Adrenal gland (tissue), 12 donors: ENCODE data around the gene RIPPLY3. TPM values are rescaled to one million over a fixed set of nuclear protein-coding genes. Genes with fewer than 3 reads are reported as not detected.
"Not testable (repeated sequence)": the region's sequence is repeated elsewhere in the genome, so short reads cannot be mapped to it uniquely, and the experiment has no call there.

ENCODE experiments used
- DNase-seq, 7 donors: peaks; one replicate each; pipeline ENCODE4 v3.0.0-alpha.2; 2019 to 2020
- H3K27ac ChIP-seq, 5 donors: fragments of 200-600 bp; sonication (generic) in 4 of 5; 1 replicate in 3 of 5; 2 replicates in 2 of 5; pipeline versions ENCODE4 v1.5.1 to v1.8.0; 2016 to 2020; ENCODE audit warnings: mild to moderate bottlenecking in 1 of 5
- H3K27me3 ChIP-seq: fragments of 200-600 bp; 2 replicates; pipeline ENCODE4 v1.8.0; 2021
- H3K36me3 ChIP-seq, 2 donors: fragments of 200-600 bp; replicated peaks in 1 of 2; 1 replicate in 1 of 2; 2 replicates in 1 of 2; pipeline versions ENCODE4 v1.5.1 to v1.8.0; 2018 to 2022
- H3K4me1 ChIP-seq, 2 donors: fragments of 200-600 bp; replicated peaks in 1 of 2; 1 replicate in 1 of 2; 2 replicates in 1 of 2; pipeline versions ENCODE4 v1.5.1 to v1.8.0; 2018 to 2021
- H3K4me3 ChIP-seq, 4 donors: fragments of 200-600 bp; sonication (generic) in 3 of 4; one replicate each; pipeline ENCODE4 v1.5.1; 2016 to 2018
- H3K9me3 ChIP-seq, 3 donors: fragments of 200-600 bp; sonication (generic) in 1 of 3; replicated peaks in 1 of 3; 1 replicate in 2 of 3; 2 replicates in 1 of 3; pipeline versions ENCODE4 v1.5.1 to v1.8.0; 2016 to 2021
- CTCF ChIP-seq, 6 experiments: fragments of 450-650 bp in 4 of 6; fragments of 200-600 bp in 2 of 6; sonication (generic) in 1 of 6; IDR thresholded peaks; 1 replicate in 5 of 6; 2 replicates in 1 of 6; pipeline versions ENCODE4 v1.5.1 to v1.8.0; 2016 to 2021; ENCODE audit warnings: antibody characterized with exemption in 6 of 6, mild to moderate bottlenecking in 2 of 6, moderate library complexity in 1 of 6
- POLR2A ChIP-seq, 2 donors: fragments of 450-650 bp; IDR thresholded peaks; one replicate each; pipeline ENCODE4 v1.6.1; 2017; ENCODE audit warnings: antibody characterized with exemption in 2 of 2, mild to moderate bottlenecking in 2 of 2, moderate library complexity in 1 of 2
- WGBS, 4 donors: extraction: QIAGEN DNeasy Blood & Tissue Kit in 2 of 4; methylation state at CpG; one replicate each; pipeline versions ENCODE4 v1.1.5 to v1.1.7; 2013 to 2017; 5-methylcytosine and 5-hydroxymethylcytosine counted together
- intact Hi-C, 2 donors: fragments of 100-400 bp; cut with DNase I; formaldehyde crosslinking; loops; one replicate each; pipeline versions ENCODE4 v1.14.1 to v1.15.0; 2022 to 2023
- polyA plus RNA-seq, 3 donors: library from polyadenylated mRNA; stranded (reverse); fragments of 200-250 nt in 2 of 3; fragments of 350-450 nt in 1 of 3; fragmentation: Illumina TruSeq in 1 of 3; extraction: RNeasy Lipid Tissue Mini Kit (QIAGEN cat#74804) in 1 of 3; gene quantifications; one replicate each; pipeline ENCODE4 v1.2.3, GENCODE V29; 2013 to 2014
- total RNA-seq, 9 donors: library from RNA; depleted of rRNA in 4 of 9; stranded (reverse); fragments of >200 nt in 4 of 9; fragments of 120-200 nt in 1 of 9; fragmentation: NEBNext Ultra II Directional in 1 of 9; extraction: Animal tissue kit (Norgen Biotek cat#: 25700) in 1 of 9; gene quantifications; one replicate each; pipeline versions ENCODE4 v1.1.0 to v1.2.4, GENCODE V29; 2013 to 2023
- donor health status: healthy with polysubstance abuse.
- donor health status: Bipolar disorder and iron deficiency.
- donor health status: DM: yes; HTN: yes; CAD: no.
- donor health status: DM: no; HTN: no; CAD: no.
- donor health status: DM: no; HTN: no; CAD: no.
- donor health status: DM: yes; HTN: yes; CAD: no.

RIPPLY3 gene
- total and polyA plus RNA-seq, 12 donors: 0.17 to 1.3 (median 0.39) TPM; not detected in 3

DNA sequence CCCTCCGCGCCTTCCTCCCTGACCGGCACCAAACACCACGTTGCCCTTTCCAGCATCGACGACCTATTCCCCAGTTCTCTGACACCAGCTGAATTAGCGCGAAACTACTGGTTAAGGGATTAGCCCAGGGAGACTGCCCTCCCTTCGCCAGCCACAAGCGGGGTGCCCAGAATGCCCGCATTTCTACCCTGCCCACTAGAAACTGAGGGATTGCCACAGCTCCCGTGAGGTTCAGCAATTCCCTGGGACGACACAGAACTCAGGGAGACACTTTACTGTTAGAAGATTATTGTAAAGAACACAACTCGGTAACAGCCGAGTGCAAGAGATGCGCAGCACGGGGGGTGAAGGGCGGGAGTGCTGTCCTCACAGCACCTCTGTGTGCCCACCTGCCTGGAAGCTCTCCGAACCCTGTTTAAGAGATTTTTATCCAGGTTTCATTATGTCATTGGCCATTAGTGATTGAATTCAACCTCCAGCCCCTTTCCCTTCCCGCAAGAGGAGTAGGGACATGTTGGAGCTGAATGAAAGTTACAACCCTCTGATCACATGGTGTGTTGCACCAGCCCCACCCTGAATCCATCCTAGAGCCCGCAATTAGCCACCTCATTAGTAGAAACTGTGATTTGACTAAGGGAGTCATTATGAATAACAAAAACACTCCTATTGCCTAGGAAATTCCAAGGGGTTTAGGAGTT, 15.8 kb upstream of the RIPPLY3 start:
- Histone ChIP-seq H3K27me3 (no peaks in the 10 kb centered on the region), H3K4me1 (peaks cover 0 to 6% of the 10 kb centered on the region in 2 donors), H3K27ac (peak overlapping the region in 4 of 5 donors; percentile 91 to 99 (median 94)), H3K36me3 (no peaks in the 10 kb centered on the region), H3K9me3 (no peaks in the 10 kb centered on the region), H3K4me3 (peak overlapping the region in 2 of 4 donors; percentile 81 to 82)
- whole genome bisulfite sequencing, 4 donors: 60 to 74% (median 63%) methylated on average over 17 to 21 of the region's 21 CpGs
- intact Hi-C loops: no loop called here
- no peak for DNase-seq
- TF ChIP-seq POLR2A (IDR thresholded peaks at IDR 0.05): no peak
- TF ChIP-seq CTCF (IDR thresholded peaks at IDR 0.05): no peak

DNA sequence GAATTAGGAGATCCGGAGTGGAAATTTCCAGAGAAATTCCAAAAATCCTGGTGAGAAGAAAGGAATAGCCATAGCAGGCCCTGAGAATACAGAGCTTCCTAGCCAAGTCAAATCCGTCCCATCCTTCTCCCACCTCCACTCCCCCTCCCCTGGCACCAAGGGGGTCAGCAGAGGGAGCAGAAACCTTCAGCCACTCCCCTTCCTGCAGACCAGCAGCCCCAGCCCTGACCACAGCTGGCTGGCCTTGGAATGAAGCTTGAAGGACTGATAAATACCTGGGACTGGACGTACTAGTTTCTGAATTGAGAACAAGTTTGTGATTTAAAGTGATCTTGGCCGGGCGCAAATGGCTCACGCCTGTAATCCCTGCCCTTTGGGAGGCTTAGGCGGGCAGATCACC, 13.8 kb upstream of the RIPPLY3 start:
- Histone ChIP-seq H3K4me1 (peaks cover 0 to 6% of the 10 kb centered on the region in 2 donors), H3K27ac (no peak overlapping the region), H3K36me3 (no peaks in the 10 kb centered on the region), H3K9me3 (no peaks in the 10 kb centered on the region), H3K27me3 (no peaks in the 10 kb centered on the region), H3K4me3 (no peak overlapping the region)
- WGBS, 4 donors: 60 to 74% (median 68%) methylated on average over 6 to 7 of the region's 7 CpGs
- intact Hi-C loops: no loop called here
- no peak for DNase-seq
- TF ChIP-seq CTCF (IDR thresholded peaks at IDR 0.05): no peak
- TF ChIP-seq POLR2A (IDR thresholded peaks at IDR 0.05): no peak

GRCh38 chr21:36994501-36995158, 11.9 kb upstream of the RIPPLY3 start:
- H3K9me3 ChIP-seq: no peaks in the 10 kb centered on the region
- H3K4me3 ChIP-seq: no peak overlapping the region
- H3K27ac ChIP-seq: no peak overlapping the region
- intact Hi-C loops: no loop called here
- no peaks in the 10 kb centered on the region for H3K27me3 ChIP-seq
- no peak for DNase-seq
- WGBS, 4 donors: 37 to 49% (median 44%) methylated on average over 21 to 38 of the region's 38 CpGs
- peaks cover 0 to 6% of the 10 kb centered on the region in 2 donors for H3K4me1 ChIP-seq
- H3K36me3 ChIP-seq: no peaks in the 10 kb centered on the region
- TF ChIP-seq CTCF (IDR thresholded peaks at IDR 0.05) (no peak), POLR2A (IDR thresholded peaks at IDR 0.05) (no peak)

- H3K36me3 ChIP-seq, H3K27ac ChIP-seq, H3K4me1 ChIP-seq, DNase-seq, H3K27me3 ChIP-seq, intact Hi-C loops, H3K4me3 ChIP-seq, H3K9me3 ChIP-seq: not testable (repeated sequence)
- 87 to 95% (median 93%) methylated on average over 12 of the region's 12 CpGs for WGBS, 4 donors
These were observed 11.2 kb upstream of the RIPPLY3 start for GRCh38 chr21:36995285-36995684.
